Chondrocyte (in vitro differentiated cells): ENCODE data around the gene HBG2. TPM values are rescaled to one million over a fixed set of nuclear protein-coding genes. Genes with fewer than 3 reads are reported as not detected.
"Not testable (repeated sequence)": the region's sequence is repeated elsewhere in the genome, so short reads cannot be mapped to it uniquely, and the experiment has no call there.

Source experiments
- DNase-seq: peaks from one replicate; pipeline ENCODE4 v3.0.0; 2021; ENCODE audit warnings: mixed read lengths, low spot score
- H3K27ac Mint-ChIP-seq: one replicate; pipeline ENCODE4 v1.8.0; 2021; ENCODE audit warnings: mild to moderate bottlenecking, moderate library complexity, mixed read lengths; ENCODE audit not compliant: unreplicated experiment
- H3K27me3 Mint-ChIP-seq: 2 replicates; pipeline ENCODE4 v1.8.0; 2021; ENCODE audit warnings: low read depth, mixed read lengths
- H3K36me3 Mint-ChIP-seq: 2 replicates; pipeline ENCODE4 v1.8.0; 2021; ENCODE audit warnings: low read depth, mixed read lengths
- H3K4me1 Mint-ChIP-seq: 2 replicates; pipeline ENCODE4 v1.8.0; 2021; ENCODE audit warnings: low read depth, mild to moderate bottlenecking, mixed read lengths
- H3K4me3 Mint-ChIP-seq: one replicate; pipeline ENCODE4 v1.8.0; 2021; ENCODE audit warnings: mild to moderate bottlenecking, moderate library complexity, mixed read lengths; ENCODE audit not compliant: unreplicated experiment
- H3K9me3 Mint-ChIP-seq: 2 replicates; pipeline ENCODE4 v1.8.0; 2021; ENCODE audit warnings: low read depth, mixed read lengths
- CTCF ChIP-seq: fragments of 200-600 bp; sonication (generic); IDR thresholded peaks from 2 replicates; pipeline ENCODE4 v1.5.0; 2021; ENCODE audit warnings: antibody characterized with exemption, mild to moderate bottlenecking, moderate library complexity
- total RNA-seq: library from RNA; stranded (reverse); gene quantifications from 3 replicates; pipeline ENCODE4 v1.2.1, GENCODE V29; 2021

HBG2 gene
- total RNA-seq, 1 donor from 2014 or later: not detected

DNA sequence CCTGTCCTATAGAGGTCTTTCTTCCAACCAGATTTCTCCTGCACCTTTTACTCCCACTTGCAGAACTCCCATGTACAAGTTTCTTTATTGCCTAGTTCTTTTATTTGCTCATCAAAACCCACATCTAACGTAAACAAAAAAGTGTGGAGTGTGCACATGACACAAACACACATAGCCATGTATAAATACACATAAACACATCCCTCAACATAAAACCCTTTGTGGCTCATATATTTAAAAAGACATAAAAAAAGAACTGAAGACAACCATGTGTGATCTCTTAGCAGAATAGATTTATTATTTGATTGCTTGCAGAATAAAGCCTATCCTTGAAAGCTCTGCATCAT lies 1.7 kb downstream of the HBG2 start:
- Mint-ChIP-seq H3K4me1 (no peaks in the 10 kb centered on the region), H3K27ac (no peak overlapping the region), H3K27me3 (peaks cover 18% of the 10 kb centered on the region)

DNA sequence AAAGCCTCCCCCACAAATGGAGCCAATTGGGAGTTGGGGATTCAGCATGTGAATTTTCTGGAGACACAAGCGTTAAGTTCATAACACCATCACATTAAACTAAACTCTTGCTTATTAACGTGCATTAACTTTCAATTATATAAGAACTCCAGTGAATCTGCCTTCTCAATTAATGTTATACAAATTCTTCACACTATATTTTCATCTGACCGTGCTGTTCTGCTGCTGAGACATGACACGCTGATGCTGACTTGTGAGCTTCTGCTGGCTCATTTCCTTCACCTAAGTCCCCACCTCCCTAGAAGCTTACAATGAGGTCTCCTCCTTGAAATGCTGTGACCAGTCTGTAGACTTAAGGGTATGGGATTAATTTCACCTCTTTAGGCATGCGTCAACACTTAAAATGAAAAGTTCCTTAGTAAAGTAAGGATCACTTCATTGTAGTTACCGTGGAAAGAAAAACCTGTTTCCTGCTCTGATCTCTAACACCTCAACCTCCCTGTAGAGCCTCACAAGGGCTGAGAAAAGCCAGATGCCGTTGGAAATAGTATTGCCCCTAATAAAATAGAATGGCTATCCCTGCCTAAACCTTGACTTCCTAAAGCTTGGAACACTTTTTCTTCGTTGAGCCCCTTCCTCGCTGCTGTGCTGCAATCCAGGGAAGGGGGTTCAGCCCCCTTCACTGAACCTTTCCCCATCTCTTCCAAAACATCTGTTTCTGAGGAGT lies 2.2 kb downstream of the HBG2 start:
- Mint-ChIP-seq H3K4me3 (no peak overlapping the region), H3K27ac (no peak overlapping the region), H3K36me3 (no peaks in the 10 kb centered on the region), H3K9me3 (no peaks in the 10 kb centered on the region), H3K4me1 (no peaks in the 10 kb centered on the region), H3K27me3 (peaks cover 17% of the 10 kb centered on the region)
- no peak for TF ChIP-seq CTCF
- no peak for DNase-seq

More for the DNA sequence above, 1.7 kb downstream of the HBG2 start:
- no peak for DNase-seq
- H3K9me3 Mint-ChIP-seq: no peaks in the 10 kb centered on the region
- TF ChIP-seq CTCF: no peak
- H3K4me3 Mint-ChIP-seq: no peak overlapping the region
- no peaks in the 10 kb centered on the region for H3K36me3 Mint-ChIP-seq

DNA sequence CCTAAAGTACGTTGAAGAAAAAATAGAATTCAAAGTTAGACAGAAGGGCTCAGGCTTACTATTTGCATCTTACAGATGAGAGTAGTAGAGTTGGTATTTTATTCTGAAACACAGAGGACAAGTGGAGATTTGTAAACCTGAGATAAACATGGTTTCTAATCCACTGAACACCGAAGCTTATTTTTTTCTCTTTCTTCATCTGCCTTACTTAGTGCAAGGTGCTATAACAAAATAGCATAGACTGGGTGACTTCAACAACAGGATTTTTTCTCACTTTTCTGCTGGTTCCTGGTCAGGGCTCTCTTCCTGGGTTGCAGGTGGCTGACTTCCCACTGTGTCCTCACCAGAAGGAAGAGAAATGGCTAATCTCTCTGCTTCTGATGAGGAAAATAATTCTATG lies 2.8 kb downstream of the HBG2 start:
- Mint-ChIP-seq H3K4me1 (no peaks in the 10 kb centered on the region), H3K4me3 (no peak overlapping the region), H3K27ac (no peak overlapping the region), H3K9me3 (no peaks in the 10 kb centered on the region), H3K36me3 (no peaks in the 10 kb centered on the region), H3K27me3 (peaks cover 17% of the 10 kb centered on the region)
- no peak for TF ChIP-seq CTCF
- DNase-seq: no peak

DNA sequence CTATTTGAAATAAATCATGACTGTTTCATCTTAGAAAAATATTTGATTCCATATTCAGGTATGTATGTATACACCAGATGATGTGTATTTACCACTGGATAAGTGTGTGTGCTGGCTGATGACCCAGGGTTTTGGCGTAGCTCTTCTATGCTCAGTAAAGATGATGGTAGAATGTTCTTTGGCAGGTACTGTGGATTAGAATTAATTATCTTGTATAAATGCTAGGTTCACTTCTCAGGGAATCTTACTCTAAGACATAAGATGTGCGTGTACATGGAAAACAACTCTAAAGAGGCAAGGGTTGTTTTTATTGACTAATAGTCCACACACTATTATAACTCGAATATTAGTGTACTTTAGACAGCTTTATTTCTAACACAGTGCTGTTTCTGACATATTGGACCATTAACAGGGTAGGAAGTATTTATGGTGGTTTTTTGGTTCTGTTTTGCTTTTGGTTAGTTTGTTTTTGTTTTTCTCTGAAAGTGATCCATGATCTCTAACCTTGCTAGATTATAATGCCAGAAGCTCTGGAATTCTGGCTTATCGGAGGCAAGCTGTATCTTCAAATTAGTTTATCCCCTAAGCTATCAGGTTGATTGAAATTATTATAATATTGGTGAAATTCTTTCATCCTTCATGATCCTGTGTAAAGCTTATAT lies 3.9 kb downstream of the HBG2 start:
- no peak for TF ChIP-seq CTCF
- peaks cover 23% of the 10 kb centered on the region for H3K27me3 Mint-ChIP-seq
- H3K36me3 Mint-ChIP-seq: no peaks in the 10 kb centered on the region
- H3K27ac Mint-ChIP-seq: no peak overlapping the region
- no peaks in the 10 kb centered on the region for H3K9me3 Mint-ChIP-seq
- H3K4me3 Mint-ChIP-seq: no peak overlapping the region
- H3K4me1 Mint-ChIP-seq: no peaks in the 10 kb centered on the region
- DNase-seq: no peak

- H3K36me3 Mint-ChIP-seq, H3K4me1 Mint-ChIP-seq, DNase-seq, H3K4me3 Mint-ChIP-seq, H3K27ac Mint-ChIP-seq, H3K9me3 Mint-ChIP-seq: not testable (repeated sequence)
- H3K27me3 Mint-ChIP-seq: peaks cover 26% of the 10 kb centered on the region
Measured at GRCh38 chr11:5249807-5250396, 4.7 kb downstream of the HBG2 start, which contains the start of gene HBG1. HBG1 (minus strand) TSS chr11:5249857; CDS start chr11:5249804, 53 bp downstream.

DNA sequence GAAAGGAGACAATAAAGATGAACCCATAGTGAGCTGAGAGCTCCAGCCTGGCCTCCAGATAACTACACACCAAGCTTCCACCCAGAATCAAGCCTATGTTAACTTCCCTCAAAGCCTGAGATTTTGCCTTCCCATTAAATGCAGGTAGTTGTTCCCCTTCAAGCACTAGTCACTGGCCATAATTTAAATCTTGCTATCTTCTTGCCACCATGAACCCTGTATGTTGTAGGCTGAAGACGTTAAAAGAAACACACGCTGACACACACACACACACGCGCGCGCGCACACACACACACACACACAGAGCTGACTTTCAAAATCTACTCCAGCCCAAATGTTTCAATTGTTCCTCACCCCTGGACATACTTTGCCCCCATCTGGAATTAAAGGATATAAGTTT lies 6.1 kb downstream of the HBG2 start:
- H3K27me3 Mint-ChIP-seq: peaks cover 26% of the 10 kb centered on the region
- not testable (repeated sequence) for DNase-seq, H3K4me1 Mint-ChIP-seq, H3K27ac Mint-ChIP-seq, H3K4me3 Mint-ChIP-seq, H3K9me3 Mint-ChIP-seq, H3K36me3 Mint-ChIP-seq
